ENCODE results near the gene KLF8.

DNA sequence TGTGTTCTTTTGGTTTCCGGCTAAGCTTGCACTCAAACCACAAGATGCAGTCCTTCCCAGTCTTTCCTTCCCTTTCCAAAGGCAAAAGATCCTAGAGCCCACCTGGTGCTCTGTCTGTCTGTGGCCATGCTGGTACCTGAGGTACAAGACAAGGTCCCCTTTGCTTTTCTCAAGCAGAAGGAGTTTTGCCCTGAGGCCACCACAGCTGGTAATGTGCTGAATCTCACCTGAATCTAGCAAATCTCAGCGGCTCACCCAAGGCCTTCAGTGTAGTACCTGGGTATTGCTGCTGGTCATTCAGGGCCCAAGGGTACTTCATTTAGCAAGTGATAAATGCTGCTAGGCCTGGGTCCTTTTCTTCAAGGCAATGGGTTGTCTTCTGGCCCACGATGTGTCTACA is 20.5 kb upstream of the KLF8 start:
- TF ChIP-seq, protein P1, sequence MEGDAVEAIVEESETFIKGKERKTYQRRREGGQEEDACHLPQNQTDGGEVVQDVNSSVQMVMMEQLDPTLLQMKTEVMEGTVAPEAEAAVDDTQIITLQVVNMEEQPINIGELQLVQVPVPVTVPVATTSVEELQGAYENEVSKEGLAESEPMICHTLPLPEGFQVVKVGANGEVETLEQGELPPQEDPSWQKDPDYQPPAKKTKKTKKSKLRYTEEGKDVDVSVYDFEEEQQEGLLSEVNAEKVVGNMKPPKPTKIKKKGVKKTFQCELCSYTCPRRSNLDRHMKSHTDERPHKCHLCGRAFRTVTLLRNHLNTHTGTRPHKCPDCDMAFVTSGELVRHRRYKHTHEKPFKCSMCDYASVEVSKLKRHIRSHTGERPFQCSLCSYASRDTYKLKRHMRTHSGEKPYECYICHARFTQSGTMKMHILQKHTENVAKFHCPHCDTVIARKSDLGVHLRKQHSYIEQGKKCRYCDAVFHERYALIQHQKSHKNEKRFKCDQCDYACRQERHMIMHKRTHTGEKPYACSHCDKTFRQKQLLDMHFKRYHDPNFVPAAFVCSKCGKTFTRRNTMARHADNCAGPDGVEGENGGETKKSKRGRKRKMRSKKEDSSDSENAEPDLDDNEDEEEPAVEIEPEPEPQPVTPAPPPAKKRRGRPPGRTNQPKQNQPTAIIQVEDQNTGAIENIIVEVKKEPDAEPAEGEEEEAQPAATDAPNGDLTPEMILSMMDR (IDR thresholded peaks at IDR 0.05; ENCODE audit: poor library complexity) = no peak
- no peak for TF ChIP-seq EZH2 (IDR thresholded peaks at IDR 0.05; ENCODE audit: borderline replicate concordance)
